ENCODE results near the gene DMAC1. TPM values are rescaled to one million over a fixed set of nuclear protein-coding genes. Genes with fewer than 3 reads are reported as not detected.
A peak's percentile ranks its signal among the peaks of the same experiment; 100 is the strongest.

DMAC1 gene
- total and polyA plus RNA-seq, 2 donors from 2014 or later, result 54.9 to 159 TPM

DNA sequence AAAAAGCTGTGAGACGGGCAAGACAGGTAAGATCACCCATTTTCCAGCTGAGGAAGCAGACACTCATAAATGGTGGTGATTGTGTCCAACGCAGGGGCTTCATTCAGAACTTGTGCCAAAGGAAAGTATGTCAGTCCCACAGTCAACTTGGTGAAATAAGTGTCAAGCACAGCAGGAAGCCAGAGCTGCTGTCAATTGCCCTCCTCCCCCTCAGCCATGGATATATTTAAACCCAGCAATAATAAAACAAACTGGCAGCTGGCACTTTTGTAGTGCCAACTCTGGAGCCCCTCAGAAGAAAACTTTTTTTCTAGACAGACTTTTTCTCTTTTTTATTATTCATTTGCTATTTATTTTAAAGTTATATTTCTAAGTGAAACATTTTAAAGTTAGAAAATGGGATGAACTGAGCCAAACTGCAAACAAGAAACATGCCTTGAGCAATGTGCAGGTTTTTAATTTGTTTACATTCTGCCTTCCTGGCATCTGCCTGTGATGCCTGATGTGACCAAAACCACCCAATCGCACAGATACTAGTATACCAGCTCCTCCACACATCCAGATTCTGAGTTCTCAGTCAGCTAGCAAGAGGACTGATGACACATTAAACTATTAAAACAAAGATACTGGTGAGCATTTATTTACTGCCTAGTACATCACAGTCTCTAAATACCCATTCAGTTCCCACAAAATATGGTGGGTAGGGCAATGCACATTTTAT is 17.0 kb downstream of the DMAC1 start:
- FAIRE-seq (no peak), DNase-seq (peak in 1 of 5 donors; percentile 40)
- TF ChIP-seq, protein P1, sequence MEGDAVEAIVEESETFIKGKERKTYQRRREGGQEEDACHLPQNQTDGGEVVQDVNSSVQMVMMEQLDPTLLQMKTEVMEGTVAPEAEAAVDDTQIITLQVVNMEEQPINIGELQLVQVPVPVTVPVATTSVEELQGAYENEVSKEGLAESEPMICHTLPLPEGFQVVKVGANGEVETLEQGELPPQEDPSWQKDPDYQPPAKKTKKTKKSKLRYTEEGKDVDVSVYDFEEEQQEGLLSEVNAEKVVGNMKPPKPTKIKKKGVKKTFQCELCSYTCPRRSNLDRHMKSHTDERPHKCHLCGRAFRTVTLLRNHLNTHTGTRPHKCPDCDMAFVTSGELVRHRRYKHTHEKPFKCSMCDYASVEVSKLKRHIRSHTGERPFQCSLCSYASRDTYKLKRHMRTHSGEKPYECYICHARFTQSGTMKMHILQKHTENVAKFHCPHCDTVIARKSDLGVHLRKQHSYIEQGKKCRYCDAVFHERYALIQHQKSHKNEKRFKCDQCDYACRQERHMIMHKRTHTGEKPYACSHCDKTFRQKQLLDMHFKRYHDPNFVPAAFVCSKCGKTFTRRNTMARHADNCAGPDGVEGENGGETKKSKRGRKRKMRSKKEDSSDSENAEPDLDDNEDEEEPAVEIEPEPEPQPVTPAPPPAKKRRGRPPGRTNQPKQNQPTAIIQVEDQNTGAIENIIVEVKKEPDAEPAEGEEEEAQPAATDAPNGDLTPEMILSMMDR (IDR thresholded peaks at IDR 0.05; ENCODE audit: borderline replicate concordance, extremely low read depth, insufficient read depth), result no peak
- no peaks in the 10 kb centered on the region for H3K36me3 ChIP-seq (ENCODE audit: control insufficient read depth in 2 of 3, insufficient read depth in 3 of 3, low read length in 3 of 3)
- H3K4me3 ChIP-seq (ENCODE audit: low read length in 3 of 3), result no peak overlapping the region
- H3K4me1 ChIP-seq (ENCODE audit: control insufficient read depth in 2 of 3, insufficient read depth in 2 of 3, low read depth in 1 of 3, low read length in 3 of 3), result no peaks in the 10 kb centered on the region
- H3K27me3 ChIP-seq (ENCODE audit: control insufficient read depth, insufficient read depth, low read length), result no peaks in the 10 kb centered on the region
- no peak overlapping the region for H3K9ac ChIP-seq (ENCODE audit: low read length in 3 of 3)
- H3K27ac ChIP-seq (ENCODE audit: low read depth in 2 of 2, low read length in 2 of 2), result no peak overlapping the region
- no peaks in the 10 kb centered on the region for H3K9me3 ChIP-seq (ENCODE audit: control insufficient read depth in 2 of 3, insufficient read depth in 1 of 3, low read length in 3 of 3)
- intact Hi-C loops (cut with DNase I), result no loop called here

DNA sequence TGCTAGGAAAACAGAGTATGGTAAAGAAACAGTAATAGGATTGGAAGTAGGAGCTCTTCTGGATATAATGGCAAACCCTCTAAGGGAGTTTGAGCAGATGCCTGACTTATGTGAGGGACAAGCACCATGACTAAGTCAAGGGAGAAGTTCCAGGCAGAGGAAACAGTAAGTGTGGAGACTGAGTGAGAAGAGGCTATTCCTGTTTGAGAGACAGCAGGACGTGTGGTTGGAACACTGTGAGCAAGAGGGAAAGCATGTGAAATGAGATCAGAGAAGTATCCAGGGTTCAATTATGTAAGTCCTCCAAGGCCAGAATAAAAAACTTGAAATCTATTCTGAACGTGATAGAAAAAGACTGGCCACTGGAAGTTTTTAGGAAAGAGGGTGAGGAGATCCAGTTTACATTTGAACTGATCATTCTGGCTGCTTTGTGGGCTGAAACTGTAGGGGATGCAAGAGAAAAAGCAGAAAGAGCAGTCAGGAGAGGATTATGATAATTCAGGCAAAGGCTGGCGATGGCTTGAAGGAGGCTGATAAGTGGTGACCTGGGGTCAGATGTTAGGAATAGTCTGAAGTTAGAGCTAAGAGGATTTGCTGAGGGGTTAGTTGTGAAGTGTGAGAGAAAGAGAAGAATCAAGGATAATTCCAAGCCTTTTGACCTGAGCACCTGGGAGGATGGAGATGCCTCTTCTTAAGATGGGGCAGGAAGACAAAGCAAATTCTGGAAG is 19.2 kb downstream of the DMAC1 start:
- no peak for FAIRE-seq
- Histone ChIP-seq H3K27me3 (ENCODE audit: control insufficient read depth, insufficient read depth, low read length) (no peaks in the 10 kb centered on the region), H3K4me1 (ENCODE audit: control insufficient read depth in 2 of 3, insufficient read depth in 2 of 3, low read depth in 1 of 3, low read length in 3 of 3) (no peaks in the 10 kb centered on the region), H3K9me3 (ENCODE audit: control insufficient read depth in 2 of 3, insufficient read depth in 1 of 3, low read length in 3 of 3) (no peaks in the 10 kb centered on the region), H3K36me3 (ENCODE audit: control insufficient read depth in 2 of 3, insufficient read depth in 3 of 3, low read length in 3 of 3) (no peaks in the 10 kb centered on the region), H3K27ac (ENCODE audit: low read depth in 2 of 2, low read length in 2 of 2) (no peak overlapping the region), H3K4me3 (ENCODE audit: low read length in 3 of 3) (no peak overlapping the region), H3K9ac (ENCODE audit: low read length in 3 of 3) (no peak overlapping the region)
- no peak for DNase-seq
- TF ChIP-seq, protein P1 (IDR thresholded peaks at IDR 0.05; ENCODE audit: borderline replicate concordance, extremely low read depth, insufficient read depth), result no peak
- intact Hi-C loops (cut with DNase I), result no loop called here

- intact Hi-C loops (cut with DNase I), result no loop called here
- DNase-seq (no peak), FAIRE-seq (no peak)
- H3K27ac ChIP-seq (ENCODE audit: low read depth in 2 of 2, low read length in 2 of 2), result no peak overlapping the region
- no peaks in the 10 kb centered on the region for H3K4me1 ChIP-seq (ENCODE audit: control insufficient read depth in 2 of 3, insufficient read depth in 2 of 3, low read depth in 1 of 3, low read length in 3 of 3)
- H3K4me3 ChIP-seq (ENCODE audit: low read length in 3 of 3), result no peak overlapping the region
- H3K9me3 ChIP-seq (ENCODE audit: control insufficient read depth in 2 of 3, insufficient read depth in 1 of 3, low read length in 3 of 3), result no peaks in the 10 kb centered on the region
- H3K36me3 ChIP-seq (ENCODE audit: control insufficient read depth in 2 of 3, insufficient read depth in 3 of 3, low read length in 3 of 3), result no peaks in the 10 kb centered on the region
- TF ChIP-seq, protein P1 (IDR thresholded peaks at IDR 0.05; ENCODE audit: borderline replicate concordance, extremely low read depth, insufficient read depth), result no peak
- no peaks in the 10 kb centered on the region for H3K27me3 ChIP-seq (ENCODE audit: control insufficient read depth, insufficient read depth, low read length)
- H3K9ac ChIP-seq (ENCODE audit: low read length in 3 of 3), result no peak overlapping the region
Observed at GRCh38 chr9:7778851-7779600, 20.6 kb downstream of the DMAC1 start.
